SK-N-SH treated with all-trans-retinoic acid at 6 μM for 48 hours (cell line): ENCODE data around the gene GJA8.

Experiments used
- ATAC-seq: fragments of 200-7000 bp; cut with Tn5 transposase; 3 replicates; pipeline ENCODE4 v1.9.1; 2020; ENCODE audit warnings: mild to moderate bottlenecking, moderate library complexity
- ARNTL ChIP-seq: fragments of 450-650 bp; formaldehyde crosslinking; IDR thresholded peaks from 2 replicates; pipeline ENCODE4 v1.5.0; 2020; ENCODE audit warnings: low read depth, mild to moderate bottlenecking, moderate library complexity, borderline replicate concordance
- BACH2 ChIP-seq: fragments of 250-450 bp; sonication (Bioruptor Pico); IDR thresholded peaks from 2 replicates; pipeline ENCODE4 v1.9.0; 2021; ENCODE audit warnings: mild to moderate bottlenecking, borderline replicate concordance
- CSDC2 ChIP-seq: fragments of 250-450 bp; sonication (Bioruptor Pico); IDR thresholded peaks from 2 replicates; pipeline ENCODE4 v1.5.0; 2020; ENCODE audit warnings: mild to moderate bottlenecking, moderate library complexity
- ESRRG ChIP-seq: fragments of 250-450 bp; sonication (Bioruptor Pico); IDR thresholded peaks from 2 replicates; pipeline ENCODE4 v1.6.1; 2021; ENCODE audit warnings: mild to moderate bottlenecking
- ISL1 ChIP-seq: fragments of 250-450 bp; sonication (Bioruptor Pico); IDR thresholded peaks from 2 replicates; pipeline ENCODE4 v2.1.2; 2022; ENCODE audit warnings: mild to moderate bottlenecking, moderate library complexity
- OSR1 ChIP-seq: fragments of 250-450 bp; sonication (Bioruptor Pico); IDR thresholded peaks from 2 replicates; pipeline ENCODE4 v1.8.0; 2022; ENCODE audit warnings: moderate library complexity, mild to moderate bottlenecking, inconsistent platforms
- PPARA ChIP-seq: fragments of 250-450 bp; sonication (Bioruptor Pico); IDR thresholded peaks from 2 replicates; pipeline ENCODE4 v1.5.0; 2020; ENCODE audit warnings: mild to moderate bottlenecking, borderline replicate concordance
- SNAI2 ChIP-seq: fragments of 250-450 bp; sonication (Bioruptor Pico); IDR thresholded peaks from 2 replicates; pipeline ENCODE4 v1.5.0; 2020; ENCODE audit warnings: mild to moderate bottlenecking, moderate library complexity
- TCF4 ChIP-seq: fragments of 250-450 bp; sonication (Bioruptor Pico); IDR thresholded peaks from 2 replicates; pipeline ENCODE4 v1.8.0; 2021; ENCODE audit warnings: mild to moderate bottlenecking, moderate library complexity, borderline replicate concordance
- ZFP3 ChIP-seq: fragments of 250-450 bp; sonication (Bioruptor Pico); IDR thresholded peaks from 2 replicates; pipeline ENCODE4 v1.5.0; 2020; ENCODE audit warnings: mild to moderate bottlenecking, moderate library complexity
- ZNF565 ChIP-seq: fragments of 450-650 bp; formaldehyde crosslinking; conservative IDR thresholded peaks from 2 replicates; pipeline ENCODE4 v1.5.0; 2020; ENCODE audit warnings: low read depth, mild to moderate bottlenecking, moderate library complexity
- ZNF70 ChIP-seq: fragments of 450-650 bp; formaldehyde crosslinking; IDR thresholded peaks from 2 replicates; pipeline ENCODE4 v1.5.0; 2020; ENCODE audit warnings: mild to moderate bottlenecking, moderate library complexity
- TF ChIP-seq, protein P1 (sequence below): fragments of 250-450 bp; sonication (Bioruptor Pico); IDR thresholded peaks from 2 replicates; pipeline ENCODE4 v1.5.0; 2020; ENCODE audit warnings: mild to moderate bottlenecking, moderate library complexity
- TF ChIP-seq, protein P2 (sequence below): fragments of 250-450 bp; sonication (Bioruptor Pico); IDR thresholded peaks from 2 replicates; pipeline ENCODE4 v1.5.1; 2021; ENCODE audit warnings: mild to moderate bottlenecking, moderate library complexity
- TF ChIP-seq, protein P3 (sequence below): fragments of 250-450 bp; sonication (Bioruptor Pico); IDR thresholded peaks from 2 replicates; pipeline ENCODE4 v1.8.0; 2020; ENCODE audit warnings: mild to moderate bottlenecking, moderate library complexity, borderline replicate concordance
- TF ChIP-seq, protein P4 (sequence below): fragments of 250-450 bp; sonication (Bioruptor Pico); IDR thresholded peaks from 2 replicates; pipeline ENCODE4 v1.5.1; 2020; ENCODE audit warnings: low read depth, mild to moderate bottlenecking, moderate library complexity
- TF ChIP-seq, protein P5 (sequence below): fragments of 250-450 bp; sonication (Bioruptor Pico); IDR thresholded peaks from 2 replicates; pipeline ENCODE4 v1.8.0; 2021; ENCODE audit warnings: low read depth, mild to moderate bottlenecking, moderate library complexity, borderline replicate concordance

The GJA8 gene

DNA sequence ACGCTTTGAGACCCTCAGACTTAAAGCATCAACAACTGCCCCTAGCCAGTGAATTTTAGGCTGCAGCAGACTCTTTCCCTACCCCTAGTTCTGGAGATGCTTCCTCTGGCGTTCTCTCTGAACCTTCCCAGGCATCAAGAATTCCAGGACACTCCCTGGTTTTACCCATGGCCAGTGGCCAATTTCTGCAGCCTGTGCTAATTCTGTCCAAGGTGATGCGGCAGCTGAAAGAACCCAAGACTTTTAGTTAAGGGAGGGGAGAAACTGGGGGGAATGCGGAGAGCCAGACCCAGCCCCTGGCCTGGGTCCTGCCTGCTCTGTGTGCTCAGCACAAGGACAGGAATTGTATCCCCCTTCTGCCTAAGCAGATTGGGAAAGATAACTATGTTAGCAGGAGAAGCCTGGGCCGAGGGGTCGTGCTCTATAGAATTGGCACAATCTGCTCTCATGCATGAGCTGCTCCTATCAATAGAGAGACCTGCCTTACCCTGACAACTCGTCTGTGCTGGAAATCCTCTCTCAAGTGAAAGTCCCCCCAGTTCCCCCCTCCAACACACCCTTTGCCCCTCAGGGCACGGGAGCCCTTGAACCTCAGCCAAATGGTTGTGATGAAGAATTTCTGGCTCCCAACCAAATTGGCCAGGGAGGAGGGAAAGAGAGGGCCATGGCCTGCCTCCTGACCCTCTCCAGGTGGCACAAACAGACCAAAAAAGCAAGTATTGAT is 5.4 kb upstream of the GJA8 start:
- TF ChIP-seq CSDC2 (CRISPR knock-in tag) (no peak), BACH2 (CRISPR knock-in tag) (no peak), ZNF70 (no peak)
- TF ChIP-seq, protein P1, sequence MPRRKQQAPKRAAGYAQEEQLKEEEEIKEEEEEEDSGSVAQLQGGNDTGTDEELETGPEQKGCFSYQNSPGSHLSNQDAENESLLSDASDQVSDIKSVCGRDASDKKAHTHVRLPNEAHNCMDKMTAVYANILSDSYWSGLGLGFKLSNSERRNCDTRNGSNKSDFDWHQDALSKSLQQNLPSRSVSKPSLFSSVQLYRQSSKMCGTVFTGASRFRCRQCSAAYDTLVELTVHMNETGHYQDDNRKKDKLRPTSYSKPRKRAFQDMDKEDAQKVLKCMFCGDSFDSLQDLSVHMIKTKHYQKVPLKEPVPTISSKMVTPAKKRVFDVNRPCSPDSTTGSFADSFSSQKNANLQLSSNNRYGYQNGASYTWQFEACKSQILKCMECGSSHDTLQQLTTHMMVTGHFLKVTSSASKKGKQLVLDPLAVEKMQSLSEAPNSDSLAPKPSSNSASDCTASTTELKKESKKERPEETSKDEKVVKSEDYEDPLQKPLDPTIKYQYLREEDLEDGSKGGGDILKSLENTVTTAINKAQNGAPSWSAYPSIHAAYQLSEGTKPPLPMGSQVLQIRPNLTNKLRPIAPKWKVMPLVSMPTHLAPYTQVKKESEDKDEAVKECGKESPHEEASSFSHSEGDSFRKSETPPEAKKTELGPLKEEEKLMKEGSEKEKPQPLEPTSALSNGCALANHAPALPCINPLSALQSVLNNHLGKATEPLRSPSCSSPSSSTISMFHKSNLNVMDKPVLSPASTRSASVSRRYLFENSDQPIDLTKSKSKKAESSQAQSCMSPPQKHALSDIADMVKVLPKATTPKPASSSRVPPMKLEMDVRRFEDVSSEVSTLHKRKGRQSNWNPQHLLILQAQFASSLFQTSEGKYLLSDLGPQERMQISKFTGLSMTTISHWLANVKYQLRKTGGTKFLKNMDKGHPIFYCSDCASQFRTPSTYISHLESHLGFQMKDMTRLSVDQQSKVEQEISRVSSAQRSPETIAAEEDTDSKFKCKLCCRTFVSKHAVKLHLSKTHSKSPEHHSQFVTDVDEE (CRISPR knock-in tag) = no peak
- ATAC-seq = no peak

DNA sequence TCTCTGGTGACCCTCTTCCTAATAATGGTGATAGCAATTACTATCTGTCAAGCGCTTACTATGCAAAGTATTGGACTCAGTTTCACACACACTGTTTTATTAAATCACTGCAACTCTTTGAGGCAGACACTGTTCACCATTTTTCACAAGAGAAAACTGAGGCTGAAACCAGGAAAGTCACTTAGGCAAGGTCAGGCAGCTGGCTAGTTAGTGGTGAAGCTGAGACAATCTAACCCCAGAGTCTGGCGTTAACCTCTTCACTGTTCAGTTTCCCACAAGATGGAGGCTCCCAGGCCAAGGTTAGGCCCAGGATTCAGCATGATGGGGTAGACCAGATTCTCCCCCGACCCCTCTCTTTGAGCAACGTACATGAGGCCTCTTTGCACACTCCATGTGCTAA is 4.8 kb upstream of the GJA8 start:
- no peak for TF ChIP-seq OSR1
- TF ChIP-seq ZFP3 (CRISPR knock-in tag) = no peak
- TF ChIP-seq, protein P2, sequence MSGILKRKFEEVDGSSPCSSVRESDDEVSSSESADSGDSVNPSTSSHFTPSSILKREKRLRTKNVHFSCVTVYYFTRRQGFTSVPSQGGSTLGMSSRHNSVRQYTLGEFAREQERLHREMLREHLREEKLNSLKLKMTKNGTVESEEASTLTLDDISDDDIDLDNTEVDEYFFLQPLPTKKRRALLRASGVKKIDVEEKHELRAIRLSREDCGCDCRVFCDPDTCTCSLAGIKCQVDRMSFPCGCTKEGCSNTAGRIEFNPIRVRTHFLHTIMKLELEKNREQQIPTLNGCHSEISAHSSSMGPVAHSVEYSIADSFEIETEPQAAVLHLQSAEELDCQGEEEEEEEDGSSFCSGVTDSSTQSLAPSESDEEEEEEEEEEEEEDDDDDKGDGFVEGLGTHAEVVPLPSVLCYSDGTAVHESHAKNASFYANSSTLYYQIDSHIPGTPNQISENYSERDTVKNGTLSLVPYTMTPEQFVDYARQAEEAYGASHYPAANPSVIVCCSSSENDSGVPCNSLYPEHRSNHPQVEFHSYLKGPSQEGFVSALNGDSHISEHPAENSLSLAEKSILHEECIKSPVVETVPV = no peak
- TF ChIP-seq, protein P3, sequence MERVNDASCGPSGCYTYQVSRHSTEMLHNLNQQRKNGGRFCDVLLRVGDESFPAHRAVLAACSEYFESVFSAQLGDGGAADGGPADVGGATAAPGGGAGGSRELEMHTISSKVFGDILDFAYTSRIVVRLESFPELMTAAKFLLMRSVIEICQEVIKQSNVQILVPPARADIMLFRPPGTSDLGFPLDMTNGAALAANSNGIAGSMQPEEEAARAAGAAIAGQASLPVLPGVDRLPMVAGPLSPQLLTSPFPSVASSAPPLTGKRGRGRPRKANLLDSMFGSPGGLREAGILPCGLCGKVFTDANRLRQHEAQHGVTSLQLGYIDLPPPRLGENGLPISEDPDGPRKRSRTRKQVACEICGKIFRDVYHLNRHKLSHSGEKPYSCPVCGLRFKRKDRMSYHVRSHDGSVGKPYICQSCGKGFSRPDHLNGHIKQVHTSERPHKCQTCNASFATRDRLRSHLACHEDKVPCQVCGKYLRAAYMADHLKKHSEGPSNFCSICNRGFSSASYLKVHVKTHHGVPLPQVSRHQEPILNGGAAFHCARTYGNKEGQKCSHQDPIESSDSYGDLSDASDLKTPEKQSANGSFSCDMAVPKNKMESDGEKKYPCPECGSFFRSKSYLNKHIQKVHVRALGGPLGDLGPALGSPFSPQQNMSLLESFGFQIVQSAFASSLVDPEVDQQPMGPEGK (CRISPR knock-in tag) = no peak
- TF ChIP-seq TCF4 (CRISPR knock-in tag) = no peak
- no peak for TF ChIP-seq ARNTL (CRISPR knock-in tag)
- no peak for TF ChIP-seq ISL1 (CRISPR knock-in tag)
- TF ChIP-seq SNAI2 (CRISPR knock-in tag) = no peak
- TF ChIP-seq, protein P4, sequence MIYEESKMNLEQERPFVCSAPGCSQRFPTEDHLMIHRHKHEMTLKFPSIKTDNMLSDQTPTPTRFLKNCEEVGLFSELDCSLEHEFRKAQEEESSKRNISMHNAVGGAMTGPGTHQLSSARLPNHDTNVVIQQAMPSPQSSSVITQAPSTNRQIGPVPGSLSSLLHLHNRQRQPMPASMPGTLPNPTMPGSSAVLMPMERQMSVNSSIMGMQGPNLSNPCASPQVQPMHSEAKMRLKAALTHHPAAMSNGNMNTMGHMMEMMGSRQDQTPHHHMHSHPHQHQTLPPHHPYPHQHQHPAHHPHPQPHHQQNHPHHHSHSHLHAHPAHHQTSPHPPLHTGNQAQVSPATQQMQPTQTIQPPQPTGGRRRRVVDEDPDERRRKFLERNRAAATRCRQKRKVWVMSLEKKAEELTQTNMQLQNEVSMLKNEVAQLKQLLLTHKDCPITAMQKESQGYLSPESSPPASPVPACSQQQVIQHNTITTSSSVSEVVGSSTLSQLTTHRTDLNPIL (CRISPR knock-in tag) = no peak
- no peak for TF ChIP-seq ZNF565 (CRISPR knock-in tag)
- TF ChIP-seq PPARA (CRISPR knock-in tag) = no peak
- no peak for TF ChIP-seq CSDC2 (CRISPR knock-in tag)
- TF ChIP-seq, protein P1 (CRISPR knock-in tag) = no peak
- TF ChIP-seq, protein P5, sequence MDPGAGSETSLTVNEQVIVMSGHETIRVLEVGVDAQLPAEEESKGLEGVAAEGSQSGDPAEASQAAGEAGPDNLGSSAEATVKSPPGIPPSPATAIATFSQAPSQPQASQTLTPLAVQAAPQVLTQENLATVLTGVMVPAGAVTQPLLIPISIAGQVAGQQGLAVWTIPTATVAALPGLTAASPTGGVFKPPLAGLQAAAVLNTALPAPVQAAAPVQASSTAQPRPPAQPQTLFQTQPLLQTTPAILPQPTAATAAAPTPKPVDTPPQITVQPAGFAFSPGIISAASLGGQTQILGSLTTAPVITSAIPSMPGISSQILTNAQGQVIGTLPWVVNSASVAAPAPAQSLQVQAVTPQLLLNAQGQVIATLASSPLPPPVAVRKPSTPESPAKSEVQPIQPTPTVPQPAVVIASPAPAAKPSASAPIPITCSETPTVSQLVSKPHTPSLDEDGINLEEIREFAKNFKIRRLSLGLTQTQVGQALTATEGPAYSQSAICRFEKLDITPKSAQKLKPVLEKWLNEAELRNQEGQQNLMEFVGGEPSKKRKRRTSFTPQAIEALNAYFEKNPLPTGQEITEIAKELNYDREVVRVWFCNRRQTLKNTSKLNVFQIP (CRISPR knock-in tag) = no peak
- TF ChIP-seq, all 23 proteins: peak for 0
- ATAC-seq = no peak

DNA sequence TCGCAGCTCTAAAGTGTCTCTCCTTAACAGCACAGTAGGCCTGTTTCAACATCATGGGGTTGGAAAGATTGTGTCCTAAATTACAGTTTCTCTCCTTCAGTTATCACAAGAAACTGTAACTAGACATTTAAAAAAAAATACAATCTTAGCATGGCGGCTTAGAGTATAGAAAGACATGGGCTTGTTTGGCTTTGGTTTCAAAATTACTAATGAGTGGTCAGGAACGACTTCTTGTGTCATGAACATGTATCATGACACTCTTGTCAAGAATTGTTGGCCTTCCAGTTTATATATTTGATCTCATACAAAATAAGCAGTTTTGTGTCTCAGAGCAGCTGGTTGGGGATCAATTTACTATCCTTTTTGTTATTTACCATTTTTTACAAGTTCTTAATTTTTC is 2.1 kb downstream of the GJA8 start:
- no peak for TF ChIP-seq OSR1
- TF ChIP-seq, protein P3 (CRISPR knock-in tag) = no peak
- no peak for TF ChIP-seq ESRRG (CRISPR knock-in tag)
- TF ChIP-seq, all 23 proteins: peak for 0
- no peak for ATAC-seq
